ENCODE data around the gene ACVR1B.

DNA sequence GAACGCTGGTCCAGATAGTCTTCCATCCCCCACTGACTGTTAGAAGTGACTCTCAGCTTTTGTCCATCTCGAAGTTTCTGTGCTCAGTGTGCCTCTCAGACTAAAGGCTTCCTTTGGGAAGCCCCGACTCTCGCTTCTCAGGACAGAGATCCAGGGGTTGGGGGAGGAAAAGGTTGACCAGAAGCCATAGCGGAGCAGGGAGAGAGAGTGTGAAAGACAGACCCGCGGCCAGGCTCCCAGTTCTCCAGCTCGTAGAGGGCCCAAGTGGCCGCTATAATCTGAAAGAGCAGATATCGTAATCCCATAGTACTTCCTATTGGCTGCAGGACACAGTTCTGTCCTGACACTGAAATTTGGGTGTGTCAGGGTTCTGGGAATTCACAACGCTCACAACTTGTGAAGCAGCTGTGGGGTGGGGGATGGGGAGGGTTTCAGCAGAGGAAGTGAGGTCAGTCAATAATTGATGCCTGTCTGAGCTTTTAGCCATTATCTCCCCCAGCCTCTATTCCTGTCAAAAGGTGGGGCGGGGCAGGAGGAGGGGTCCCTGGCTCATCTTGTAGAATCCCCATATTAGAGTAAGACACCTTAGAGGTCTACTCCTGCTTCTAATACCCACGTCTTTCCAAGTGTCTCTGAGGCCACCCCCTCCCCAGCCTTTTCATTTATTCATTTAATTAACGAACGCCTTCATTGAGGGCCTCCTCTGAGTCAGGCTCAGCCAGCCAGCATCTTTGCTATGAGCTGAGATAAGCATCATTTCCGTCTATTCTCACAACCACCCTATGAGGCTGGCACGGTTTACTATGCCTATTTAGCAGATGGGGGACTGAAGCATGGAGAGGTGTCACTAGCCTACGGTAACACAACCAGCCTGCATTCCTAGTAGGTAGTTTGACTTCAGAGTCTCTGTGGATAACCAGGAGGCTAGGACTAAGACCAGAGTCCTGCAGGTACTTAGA is 45.7 kb upstream of the ACVR1B start:
- TF ChIP-seq ZBTB26 (tag by site-specific recombination; optimal IDR thresholded peaks at IDR 0.05) = no peak
- TF ChIP-seq ZNF747 (tag by site-specific recombination; IDR thresholded peaks at IDR 0.05) = no peak
- TF ChIP-seq ZNF133 (tag by site-specific recombination; IDR thresholded peaks at IDR 0.05) = no peak
- TF ChIP-seq CTCF (tag by site-specific recombination; IDR thresholded peaks at IDR 0.05) = no peak
- TF ChIP-seq, protein P1, sequence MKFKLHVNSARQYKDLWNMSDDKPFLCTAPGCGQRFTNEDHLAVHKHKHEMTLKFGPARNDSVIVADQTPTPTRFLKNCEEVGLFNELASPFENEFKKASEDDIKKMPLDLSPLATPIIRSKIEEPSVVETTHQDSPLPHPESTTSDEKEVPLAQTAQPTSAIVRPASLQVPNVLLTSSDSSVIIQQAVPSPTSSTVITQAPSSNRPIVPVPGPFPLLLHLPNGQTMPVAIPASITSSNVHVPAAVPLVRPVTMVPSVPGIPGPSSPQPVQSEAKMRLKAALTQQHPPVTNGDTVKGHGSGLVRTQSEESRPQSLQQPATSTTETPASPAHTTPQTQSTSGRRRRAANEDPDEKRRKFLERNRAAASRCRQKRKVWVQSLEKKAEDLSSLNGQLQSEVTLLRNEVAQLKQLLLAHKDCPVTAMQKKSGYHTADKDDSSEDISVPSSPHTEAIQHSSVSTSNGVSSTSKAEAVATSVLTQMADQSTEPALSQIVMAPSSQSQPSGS (tag by site-specific recombination; IDR thresholded peaks at IDR 0.05; ENCODE audit: low read depth) = no peak
- TF ChIP-seq ZNF112 (tag by site-specific recombination; IDR thresholded peaks at IDR 0.05) = no peak
- TF ChIP-seq ZNF658 (tag by site-specific recombination; IDR thresholded peaks at IDR 0.05) = no peak
- TF ChIP-seq YY1 (tag by site-specific recombination; IDR thresholded peaks at IDR 0.05) = no peak
- TF ChIP-seq, protein P2, sequence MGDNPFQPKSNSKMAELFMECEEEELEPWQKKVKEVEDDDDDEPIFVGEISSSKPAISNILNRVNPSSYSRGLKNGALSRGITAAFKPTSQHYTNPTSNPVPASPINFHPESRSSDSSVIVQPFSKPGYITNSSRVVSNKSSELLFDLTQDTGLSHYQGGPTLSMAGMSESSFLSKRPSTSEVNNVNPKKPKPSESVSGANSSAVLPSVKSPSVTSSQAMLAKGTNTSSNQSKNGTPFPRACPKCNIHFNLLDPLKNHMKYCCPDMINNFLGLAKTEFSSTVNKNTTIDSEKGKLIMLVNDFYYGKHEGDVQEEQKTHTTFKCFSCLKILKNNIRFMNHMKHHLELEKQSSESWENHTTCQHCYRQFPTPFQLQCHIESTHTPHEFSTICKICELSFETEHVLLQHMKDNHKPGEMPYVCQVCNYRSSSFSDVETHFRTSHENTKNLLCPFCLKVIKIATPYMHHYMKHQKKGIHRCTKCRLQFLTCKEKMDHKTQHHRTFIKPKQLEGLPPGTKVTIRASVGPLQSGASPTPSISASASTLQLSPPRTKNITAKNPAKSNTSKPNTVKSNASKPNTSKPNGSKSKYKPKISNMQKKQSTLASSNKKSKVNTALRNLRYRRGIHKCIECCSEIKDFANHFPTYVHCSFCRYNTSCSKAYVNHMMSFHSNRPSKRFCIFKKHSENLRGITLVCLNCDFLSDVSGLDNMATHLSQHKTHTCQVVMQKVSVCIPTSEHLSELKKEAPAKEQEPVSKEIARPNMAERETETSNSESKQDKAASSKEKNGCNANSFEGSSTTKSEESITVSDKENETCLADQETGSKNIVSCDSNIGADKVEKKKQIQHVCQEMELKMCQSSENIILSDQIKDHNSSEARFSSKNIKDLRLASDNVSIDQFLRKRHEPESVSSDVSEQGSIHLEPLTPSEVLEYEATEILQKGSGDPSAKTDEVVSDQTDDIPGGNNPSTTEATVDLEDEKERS (tag by site-specific recombination; IDR thresholded peaks at IDR 0.05) = no peak
- TF ChIP-seq ZSCAN30 (tag by site-specific recombination; IDR thresholded peaks at IDR 0.05) = no peak
- no peak for TF ChIP-seq ZNF776 (tag by site-specific recombination; IDR thresholded peaks at IDR 0.05; ENCODE audit: borderline replicate concordance)
- TF ChIP-seq PRDM4 (tag by site-specific recombination; IDR thresholded peaks at IDR 0.05) = no peak

Data from HEK293 (cell line).